Activated naive CD4-positive, alpha-beta T cell treated with anti-CD3 and anti-CD28 coated beads, Interleukin-2, amount 50 U/mL, for 24 hours (primary cell): ENCODE data around the gene PIP5K1B.
A peak's percentile ranks its signal among the peaks of the same experiment; 100 is the strongest.

Source experiments
- H3K27ac Mint-ChIP-seq: one replicate; pipeline ENCODE4 v1.8.0; 2021; ENCODE audit warnings: mild to moderate bottlenecking, mixed read lengths
- H3K27me3 Mint-ChIP-seq: one replicate; pipeline ENCODE4 v1.8.0; 2021; ENCODE audit warnings: mixed read lengths
- H3K36me3 Mint-ChIP-seq: one replicate; pipeline ENCODE4 v1.8.0; 2021; ENCODE audit warnings: mixed read lengths
- H3K4me1 Mint-ChIP-seq: one replicate; pipeline ENCODE4 v1.8.0; 2021; ENCODE audit warnings: mixed read lengths
- H3K4me3 Mint-ChIP-seq: one replicate; pipeline ENCODE4 v1.8.0; 2021; ENCODE audit warnings: mild to moderate bottlenecking, mixed read lengths
- H3K9me3 Mint-ChIP-seq: one replicate; pipeline ENCODE4 v1.8.0; 2021; ENCODE audit warnings: mixed read lengths

The PIP5K1B gene

DNA sequence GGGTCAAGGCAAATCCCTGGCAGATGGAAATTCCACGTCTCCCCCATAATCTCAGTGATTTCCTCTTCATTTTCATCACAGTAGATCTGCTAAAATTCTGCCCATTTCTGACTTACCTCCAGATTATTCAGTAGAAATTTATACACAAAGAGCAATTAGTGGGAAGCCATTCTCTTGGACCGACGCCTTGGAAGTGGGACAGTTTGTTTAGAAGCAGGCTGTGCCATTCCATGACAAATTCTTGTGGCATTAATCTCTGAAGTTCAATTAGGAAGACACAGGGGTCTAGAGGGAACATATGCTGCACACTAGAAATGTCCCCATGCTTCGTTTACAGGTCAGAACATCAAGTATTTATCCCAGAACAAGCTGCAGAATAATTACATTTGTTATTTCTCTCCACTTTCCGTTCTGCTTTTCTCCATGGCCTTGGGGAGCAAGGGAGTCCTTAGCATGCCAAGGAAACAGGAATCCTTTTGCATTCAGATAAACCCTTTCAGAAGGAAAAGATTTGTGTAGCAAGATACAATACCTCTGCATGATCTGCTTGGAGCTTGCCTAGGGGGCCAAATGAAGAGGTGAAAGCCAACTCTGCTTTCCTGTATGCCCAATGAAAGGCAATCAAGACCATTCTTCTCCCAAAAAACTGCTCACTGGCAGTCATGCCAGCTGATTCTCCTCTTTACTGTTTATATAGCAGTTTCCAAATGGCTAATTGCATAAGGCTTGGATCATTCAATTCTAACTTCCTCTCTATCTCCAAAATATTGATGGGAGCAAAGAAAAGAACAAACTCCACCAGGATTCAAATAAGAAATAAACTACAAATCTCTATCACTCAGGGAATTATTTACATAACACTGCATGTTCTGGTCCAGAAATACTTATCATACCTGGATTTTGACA lies 311.4 kb downstream of the PIP5K1B start:
- Mint-ChIP-seq H3K27me3 (peaks cover 4% of the 10 kb centered on the region), H3K4me3 (no peak overlapping the region), H3K36me3 (no peaks in the 10 kb centered on the region), H3K27ac (no peak overlapping the region), H3K9me3 (no peaks in the 10 kb centered on the region), H3K4me1 (peaks cover 37% of the 10 kb centered on the region)

DNA sequence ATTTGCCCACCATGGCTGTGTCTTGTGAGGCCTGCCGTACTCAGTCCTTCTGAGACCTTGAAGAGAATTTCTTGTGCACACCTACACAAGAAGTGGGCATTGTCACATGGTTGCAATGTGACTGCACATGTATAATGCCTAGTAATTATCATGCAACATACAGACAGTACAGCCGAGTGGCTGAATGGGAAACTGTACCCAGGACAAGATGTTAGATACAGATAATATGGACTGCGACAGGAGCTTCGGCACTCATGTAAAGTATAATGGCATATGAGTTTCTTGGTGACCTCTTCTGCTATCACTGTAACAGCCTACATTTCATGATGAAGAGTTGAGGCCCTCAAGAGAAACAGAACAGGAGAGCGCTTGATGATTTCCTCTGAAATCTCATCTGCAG lies 313.7 kb downstream of the PIP5K1B start:
- Mint-ChIP-seq H3K9me3 (no peaks in the 10 kb centered on the region), H3K27ac (peak overlapping the region; percentile 31), H3K4me1 (peaks cover 26% of the 10 kb centered on the region), H3K27me3 (no peaks in the 10 kb centered on the region), H3K36me3 (no peaks in the 10 kb centered on the region), H3K4me3 (no peak overlapping the region)

DNA sequence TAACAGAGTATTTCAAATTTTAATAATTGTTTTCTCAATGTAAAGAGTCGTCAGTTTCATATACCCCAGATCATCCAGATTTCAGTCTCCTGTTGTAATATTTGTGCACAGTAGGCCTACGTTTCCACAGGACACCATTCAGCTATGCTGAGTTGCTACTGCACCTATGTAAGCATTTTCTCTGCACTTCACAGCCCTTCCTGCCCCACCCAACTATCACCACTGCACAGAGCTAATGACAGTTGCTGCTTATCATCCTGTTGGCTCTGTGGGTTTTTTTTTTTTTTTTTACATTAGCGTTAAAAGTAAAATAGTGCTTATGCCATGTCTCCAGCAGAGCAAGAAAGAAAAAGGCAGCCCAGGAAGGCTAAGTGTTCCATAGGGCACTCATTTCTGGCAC lies 314.8 kb downstream of the PIP5K1B start:
- peak overlapping the region; percentile 31 for H3K27ac Mint-ChIP-seq
- H3K9me3 Mint-ChIP-seq: no peaks in the 10 kb centered on the region
- no peaks in the 10 kb centered on the region for H3K27me3 Mint-ChIP-seq
- no peaks in the 10 kb centered on the region for H3K36me3 Mint-ChIP-seq
- H3K4me3 Mint-ChIP-seq: peak overlapping the region; percentile 62
- H3K4me1 Mint-ChIP-seq: peaks cover 30% of the 10 kb centered on the region

DNA sequence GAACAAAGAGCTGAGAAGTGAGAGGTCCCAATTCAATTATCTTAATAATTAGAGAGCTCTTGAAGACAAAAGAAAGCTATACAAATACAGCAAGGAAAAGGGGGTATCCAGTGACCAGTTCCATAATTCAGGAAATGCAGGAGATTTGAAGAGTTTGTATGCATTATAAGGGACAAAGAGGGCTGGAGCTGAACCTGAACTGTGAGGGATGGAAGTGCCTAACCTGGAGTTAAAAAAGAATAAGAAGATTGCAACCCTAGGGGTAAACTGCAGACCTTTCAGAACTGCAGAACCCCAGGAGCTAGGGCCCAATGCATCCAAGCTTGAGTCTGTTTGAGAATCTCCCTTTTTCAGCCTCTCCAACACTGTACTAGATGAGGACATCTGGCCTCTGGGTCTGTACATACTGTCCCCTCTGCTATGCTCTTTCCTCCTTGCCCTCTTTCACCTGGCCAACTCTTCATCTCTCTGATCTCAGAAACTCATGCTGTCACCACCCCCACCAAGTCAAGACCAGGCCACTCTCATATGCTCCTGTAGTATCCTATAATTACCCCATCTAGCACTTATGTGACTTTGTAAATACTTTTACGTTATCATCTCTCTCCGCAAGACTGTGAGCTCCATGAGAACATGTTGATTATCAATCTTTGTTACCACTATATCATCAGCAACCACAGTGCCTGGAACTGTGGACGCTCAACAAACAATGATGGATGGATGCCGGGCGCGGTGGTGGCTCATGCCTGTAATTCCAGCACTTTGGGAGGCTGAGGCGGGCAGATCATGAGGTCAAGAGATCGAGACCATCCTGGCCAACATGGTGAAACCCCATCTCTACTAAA lies 315.5 kb downstream of the PIP5K1B start:
- no peak overlapping the region for H3K27ac Mint-ChIP-seq
- H3K9me3 Mint-ChIP-seq: no peaks in the 10 kb centered on the region
- peaks cover 30% of the 10 kb centered on the region for H3K4me1 Mint-ChIP-seq
- no peaks in the 10 kb centered on the region for H3K27me3 Mint-ChIP-seq
- H3K36me3 Mint-ChIP-seq: no peaks in the 10 kb centered on the region
- peak overlapping the region; percentile 62 for H3K4me3 Mint-ChIP-seq

DNA sequence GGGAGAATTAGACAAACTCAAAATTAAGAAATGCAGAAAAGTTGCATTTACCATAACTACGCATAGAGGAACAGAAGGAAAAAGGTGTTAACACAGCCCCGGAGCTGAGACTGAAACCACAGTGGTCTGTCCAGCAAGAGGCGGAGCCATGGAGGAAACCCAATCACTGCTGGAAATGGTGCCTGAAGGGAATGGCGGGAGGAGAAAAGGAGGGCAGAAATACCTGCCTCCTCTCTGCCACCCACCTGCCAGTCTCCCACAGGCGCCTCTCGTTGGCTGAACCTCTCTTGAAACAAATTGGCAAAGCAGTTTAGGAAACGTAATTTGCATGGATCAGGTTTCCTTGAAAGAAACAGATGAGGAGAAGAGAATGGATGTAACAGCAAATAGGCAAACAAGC lies 318.6 kb downstream of the PIP5K1B start:
- Mint-ChIP-seq H3K4me1 (peaks cover 42% of the 10 kb centered on the region), H3K9me3 (no peaks in the 10 kb centered on the region), H3K36me3 (no peaks in the 10 kb centered on the region), H3K27ac (no peak overlapping the region), H3K4me3 (no peak overlapping the region), H3K27me3 (no peaks in the 10 kb centered on the region)

DNA sequence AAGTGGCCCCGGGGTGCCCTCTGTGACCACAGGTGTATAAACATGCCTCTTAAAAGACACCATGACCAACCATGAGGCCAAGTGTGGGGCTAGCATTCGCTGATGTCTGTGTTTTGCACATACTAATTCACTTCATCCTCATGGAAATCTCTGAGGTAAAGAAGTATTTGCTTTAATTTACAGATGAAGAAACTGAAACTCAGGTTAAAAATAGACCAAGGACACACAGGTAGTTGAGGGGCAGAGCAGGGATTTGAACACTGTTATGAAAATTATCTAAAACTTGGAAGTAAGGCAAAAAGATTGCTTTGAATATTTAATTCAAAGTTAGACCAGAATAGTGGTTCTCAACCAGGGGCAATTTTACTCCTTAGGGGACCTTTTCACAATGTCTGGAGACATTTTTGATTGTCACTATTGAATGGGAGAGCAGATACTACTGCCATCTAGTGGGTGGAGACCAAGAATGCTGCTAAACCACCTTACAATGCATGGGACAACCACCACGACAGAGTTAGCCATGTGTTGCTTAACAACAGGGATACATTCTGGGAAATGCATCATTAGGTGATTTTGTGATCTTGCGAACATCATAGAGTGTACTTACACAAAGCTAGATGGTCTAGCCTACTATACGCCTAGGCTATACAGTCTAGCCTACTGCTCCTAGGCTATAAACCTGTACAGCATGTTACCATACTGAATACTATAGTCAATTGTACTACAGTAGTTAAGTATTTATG lies 322.5 kb downstream of the PIP5K1B start:
- Mint-ChIP-seq H3K27ac (no peak overlapping the region), H3K4me3 (no peak overlapping the region), H3K9me3 (no peaks in the 10 kb centered on the region), H3K4me1 (peaks cover 56% of the 10 kb centered on the region), H3K36me3 (no peaks in the 10 kb centered on the region), H3K27me3 (no peaks in the 10 kb centered on the region)

DNA sequence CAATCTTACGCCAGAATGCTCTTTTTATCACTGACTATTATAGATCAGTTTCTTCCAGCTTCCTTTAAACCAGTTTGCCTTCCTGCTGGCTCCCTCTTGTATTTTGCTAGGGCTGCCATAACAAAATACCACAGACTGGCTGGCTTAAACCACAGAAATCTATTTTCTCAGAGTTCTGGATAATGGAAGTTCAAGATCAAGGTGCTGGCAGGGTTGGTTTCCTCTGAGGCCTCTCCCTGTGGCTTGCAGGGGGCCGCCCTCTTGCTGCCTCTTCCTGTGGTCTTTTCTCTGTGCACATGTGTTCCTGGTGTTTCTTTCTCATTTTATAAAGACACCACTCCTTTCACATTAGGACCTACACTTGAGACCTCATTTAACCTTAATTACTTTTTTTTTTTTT lies 323.7 kb downstream of the PIP5K1B start:
- H3K27ac Mint-ChIP-seq: no peak overlapping the region
- no peaks in the 10 kb centered on the region for H3K36me3 Mint-ChIP-seq
- no peaks in the 10 kb centered on the region for H3K27me3 Mint-ChIP-seq
- H3K9me3 Mint-ChIP-seq: no peaks in the 10 kb centered on the region
- peak overlapping the region; percentile 11 for H3K4me3 Mint-ChIP-seq
- H3K4me1 Mint-ChIP-seq: peaks cover 56% of the 10 kb centered on the region

DNA sequence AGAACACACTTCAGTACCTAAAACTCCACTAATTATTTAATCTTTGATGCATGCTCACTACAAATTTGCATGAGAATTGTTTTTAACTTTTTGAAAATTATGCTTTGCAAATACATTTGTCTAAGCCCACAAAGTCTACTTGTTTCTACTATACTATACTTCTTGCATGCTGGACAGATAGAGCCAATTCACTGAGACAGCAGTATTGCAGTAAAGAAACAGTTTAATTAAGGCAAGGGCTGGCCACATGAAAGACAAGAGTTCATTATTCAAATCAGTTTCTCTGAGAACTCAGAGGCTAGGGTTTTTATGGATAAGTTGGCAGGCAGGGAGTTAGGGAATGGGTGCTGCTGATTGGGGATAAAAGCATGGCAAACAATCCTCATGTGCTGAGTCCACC lies 324.5 kb downstream of the PIP5K1B start:
- no peaks in the 10 kb centered on the region for H3K9me3 Mint-ChIP-seq
- H3K4me3 Mint-ChIP-seq: no peak overlapping the region
- peak overlapping the region; percentile 56 for H3K27ac Mint-ChIP-seq
- H3K36me3 Mint-ChIP-seq: no peaks in the 10 kb centered on the region
- H3K4me1 Mint-ChIP-seq: peaks cover 51% of the 10 kb centered on the region
- no peaks in the 10 kb centered on the region for H3K27me3 Mint-ChIP-seq

DNA sequence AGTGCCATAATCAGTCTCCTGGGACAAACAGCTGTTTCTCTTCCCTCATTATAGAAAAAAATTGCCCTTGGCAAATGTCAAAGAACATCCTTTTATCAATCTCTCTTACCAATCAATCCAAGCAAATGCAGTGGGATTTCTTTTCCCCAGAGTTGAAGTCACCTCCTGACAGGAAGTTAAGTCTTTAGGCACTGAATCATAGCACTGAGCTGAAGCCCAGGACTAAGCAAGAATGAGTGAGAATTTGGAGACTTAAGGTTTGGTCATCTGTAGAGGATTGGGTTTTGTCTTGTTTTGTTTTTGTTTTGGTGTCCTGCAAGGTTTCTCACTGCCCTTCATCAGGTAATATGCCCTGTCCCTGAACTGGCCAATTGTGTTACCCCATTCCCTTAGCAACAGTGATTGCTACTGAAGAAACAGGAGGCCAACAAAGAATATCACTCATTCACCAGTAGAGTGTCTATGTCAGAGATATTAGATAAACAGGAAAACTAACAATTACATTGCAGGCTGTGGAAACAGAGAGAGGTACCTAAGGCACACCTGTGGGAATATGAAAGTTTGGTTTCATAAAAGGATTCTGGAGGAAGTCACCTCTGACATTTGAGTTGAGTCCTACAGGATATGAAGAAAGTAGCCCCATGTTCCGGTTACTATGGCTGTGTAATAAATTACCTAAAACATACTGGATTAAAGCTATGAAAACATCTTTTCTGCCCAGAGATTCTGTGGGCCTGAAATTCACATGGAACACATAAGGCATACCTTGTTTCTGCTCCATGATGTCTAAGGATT lies 326.0 kb downstream of the PIP5K1B start:
- Mint-ChIP-seq H3K27me3 (no peaks in the 10 kb centered on the region), H3K36me3 (no peaks in the 10 kb centered on the region), H3K9me3 (no peaks in the 10 kb centered on the region), H3K4me1 (peaks cover 52% of the 10 kb centered on the region), H3K27ac (no peak overlapping the region), H3K4me3 (no peak overlapping the region)

DNA sequence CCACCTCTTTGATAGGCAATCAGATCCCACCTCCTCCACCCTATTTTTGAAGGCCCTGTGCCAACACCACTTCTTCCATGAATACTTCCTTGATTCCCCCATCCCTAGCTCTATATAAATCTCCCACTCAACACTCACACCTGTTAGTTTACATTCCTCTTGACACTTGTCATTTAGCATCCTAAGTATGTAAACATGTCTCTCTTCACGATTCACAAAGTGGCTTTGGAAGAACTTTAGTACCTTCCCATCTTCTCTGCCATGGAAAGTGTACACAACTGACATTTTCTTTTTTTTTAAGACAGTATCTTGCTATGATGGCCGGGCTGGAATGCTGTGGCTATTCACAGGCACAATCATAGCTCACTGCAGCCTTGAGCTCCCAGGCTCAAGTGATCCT lies 329.0 kb downstream of the PIP5K1B start:
- H3K36me3 Mint-ChIP-seq: no peaks in the 10 kb centered on the region
- H3K9me3 Mint-ChIP-seq: no peaks in the 10 kb centered on the region
- H3K27ac Mint-ChIP-seq: no peak overlapping the region
- no peaks in the 10 kb centered on the region for H3K27me3 Mint-ChIP-seq
- H3K4me3 Mint-ChIP-seq: no peak overlapping the region
- peaks cover 48% of the 10 kb centered on the region for H3K4me1 Mint-ChIP-seq

DNA sequence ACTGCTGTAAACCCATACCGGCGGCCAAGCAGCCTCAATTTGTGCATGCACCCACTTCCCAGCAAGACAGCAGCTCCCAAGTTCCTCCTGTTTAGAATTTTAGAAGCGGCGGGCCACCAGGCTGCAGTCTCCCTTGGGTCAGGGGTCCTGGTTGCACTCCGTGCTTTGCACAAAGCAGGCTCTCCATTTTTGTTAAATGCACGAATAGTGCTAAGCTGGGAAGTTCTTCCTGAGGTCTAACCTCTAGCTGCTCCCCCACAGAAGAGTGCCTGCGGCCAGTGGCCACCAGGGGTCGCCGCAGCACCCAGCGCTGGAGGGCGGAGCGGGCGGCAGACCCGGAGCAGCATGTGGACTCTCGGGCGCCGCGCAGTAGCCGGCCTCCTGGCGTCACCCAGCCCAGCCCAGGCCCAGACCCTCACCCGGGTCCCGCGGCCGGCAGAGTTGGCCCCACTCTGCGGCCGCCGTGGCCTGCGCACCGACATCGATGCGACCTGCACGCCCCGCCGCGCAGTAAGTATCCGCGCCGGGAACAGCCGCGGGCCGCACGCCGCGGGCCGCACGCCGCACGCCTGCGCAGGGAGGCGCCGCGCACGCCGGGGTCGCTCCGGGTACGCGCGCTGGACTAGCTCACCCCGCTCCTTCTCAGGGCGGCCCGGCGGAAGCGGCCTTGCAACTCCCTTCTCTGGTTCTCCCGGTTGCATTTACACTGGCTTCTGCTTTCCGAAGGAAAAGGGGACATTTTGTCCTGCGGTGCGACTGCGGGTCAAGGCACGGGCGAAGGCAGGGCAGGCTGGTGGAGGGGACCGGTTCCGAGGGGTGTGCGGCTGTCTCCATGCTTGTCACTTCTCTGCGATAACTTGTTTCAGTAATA lies 330.6 kb downstream of the PIP5K1B start, which contains the start of gene FXN:
Gene FXN (plus strand): TSS at position 315 of the 871 bp plus-strand sequence. CDS start 31 bp downstream, at position 346.
- peaks cover 39% of the 10 kb centered on the region for H3K4me1 Mint-ChIP-seq
- no peaks in the 10 kb centered on the region for H3K27me3 Mint-ChIP-seq
- H3K9me3 Mint-ChIP-seq: no peaks in the 10 kb centered on the region
- H3K4me3 Mint-ChIP-seq: peak within 1 kb of the TSS; percentile 97
- H3K27ac Mint-ChIP-seq: peak within 1 kb of the TSS; percentile 84
- no peaks in the 10 kb centered on the region for H3K36me3 Mint-ChIP-seq

DNA sequence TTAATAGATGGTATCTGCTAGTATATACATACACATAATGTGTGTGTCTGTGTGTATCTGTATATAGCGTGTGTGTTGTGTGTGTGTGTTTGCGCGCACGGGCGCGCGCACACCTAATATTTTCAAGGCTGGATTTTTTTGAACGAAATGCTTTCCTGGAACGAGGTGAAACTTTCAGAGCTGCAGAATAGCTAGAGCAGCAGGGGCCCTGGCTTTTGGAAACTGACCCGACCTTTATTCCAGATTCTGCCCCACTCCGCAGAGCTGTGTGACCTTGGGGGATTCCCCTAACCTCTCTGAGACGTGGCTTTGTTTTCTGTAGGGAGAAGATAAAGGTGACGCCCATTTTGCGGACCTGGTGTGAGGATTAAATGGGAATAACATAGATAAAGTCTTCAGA lies 331.3 kb downstream of the PIP5K1B start:
- Mint-ChIP-seq H3K4me3 (peak overlapping the region; percentile 97), H3K27me3 (no peaks in the 10 kb centered on the region), H3K27ac (peak overlapping the region; percentile 84), H3K9me3 (no peaks in the 10 kb centered on the region), H3K36me3 (peaks cover 3% of the 10 kb centered on the region), H3K4me1 (peaks cover 37% of the 10 kb centered on the region)

DNA sequence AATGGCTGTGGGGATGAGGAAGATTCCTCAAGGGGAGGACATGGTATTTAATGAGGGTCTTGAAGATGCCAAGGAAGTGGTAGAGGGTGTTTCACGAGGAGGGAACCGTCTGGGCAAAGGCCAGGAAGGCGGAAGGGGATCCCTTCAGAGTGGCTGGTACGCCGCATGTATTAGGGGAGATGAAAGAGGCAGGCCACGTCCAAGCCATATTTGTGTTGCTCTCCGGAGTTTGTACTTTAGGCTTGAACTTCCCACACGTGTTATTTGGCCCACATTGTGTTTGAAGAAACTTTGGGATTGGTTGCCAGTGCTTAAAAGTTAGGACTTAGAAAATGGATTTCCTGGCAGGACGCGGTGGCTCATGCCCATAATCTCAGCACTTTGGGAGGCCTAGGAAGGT lies 331.8 kb downstream of the PIP5K1B start:
- H3K9me3 Mint-ChIP-seq: no peaks in the 10 kb centered on the region
- peaks cover 3% of the 10 kb centered on the region for H3K36me3 Mint-ChIP-seq
- no peaks in the 10 kb centered on the region for H3K27me3 Mint-ChIP-seq
- H3K27ac Mint-ChIP-seq: peak overlapping the region; percentile 84
- H3K4me3 Mint-ChIP-seq: peak overlapping the region; percentile 97
- peaks cover 32% of the 10 kb centered on the region for H3K4me1 Mint-ChIP-seq

DNA sequence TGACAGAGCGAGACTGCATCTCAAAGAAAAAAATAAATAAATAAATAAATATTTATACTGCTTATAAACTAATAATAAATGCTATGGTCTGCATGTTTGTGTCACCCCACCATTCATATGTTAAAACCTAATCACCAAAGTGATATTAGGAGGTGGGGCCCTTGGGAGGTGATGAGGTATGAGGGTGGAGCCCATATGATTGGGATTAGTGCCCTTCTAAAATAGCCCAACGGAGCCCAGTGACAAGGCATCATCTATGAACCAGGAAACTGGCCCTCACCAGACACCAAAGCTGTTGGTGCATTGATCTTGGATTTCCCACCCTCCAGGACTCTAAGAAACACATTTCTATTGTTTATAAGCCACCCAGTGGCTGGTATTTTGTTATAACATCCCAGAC lies 335.6 kb downstream of the PIP5K1B start:
- H3K27me3 Mint-ChIP-seq: no peaks in the 10 kb centered on the region
- H3K27ac Mint-ChIP-seq: no peak overlapping the region
- no peaks in the 10 kb centered on the region for H3K9me3 Mint-ChIP-seq
- H3K4me1 Mint-ChIP-seq: peaks cover 55% of the 10 kb centered on the region
- peaks cover 3% of the 10 kb centered on the region for H3K36me3 Mint-ChIP-seq
- no peak overlapping the region for H3K4me3 Mint-ChIP-seq
